ENCODE measurements around the gene NT5DC3. TPM values are rescaled to one million over a fixed set of nuclear protein-coding genes. Genes with fewer than 3 reads are reported as not detected.
"Not testable (repeated sequence)": the region's sequence is repeated elsewhere in the genome, so short reads cannot be mapped to it uniquely, and the experiment has no call there.

Gene NT5DC3
- total RNA-seq, 2 experiments from 2014 or later = 4.7 to 7.5 TPM

GRCh38 chr12:103810111-103810510 is 30.9 kb downstream of the NT5DC3 start:
- no peak overlapping the region for H3K4me3 ChIP-seq (ENCODE audit: low read depth, low read length, poor library complexity, severe bottlenecking)
- no peak for DNase-seq (ENCODE audit: low spot score)
- H3K4me2 ChIP-seq (ENCODE audit: low read length) = no peak overlapping the region
- ChIA-PET POLR2A (interaction anchor here (0.9 kb wide), 1 partner anchor 92 kb away, joined by 3 read pairs; no protein-coding TSS in a partner anchor), CTCF (ENCODE audit: unreplicated experiment) (no interaction called here)
- H3K4me1 ChIP-seq (ENCODE audit: insufficient read depth, low read length, poor library complexity, severe bottlenecking) = no peaks in the 10 kb centered on the region
- no peaks in the 10 kb centered on the region for H3K36me3 ChIP-seq (ENCODE audit: insufficient read depth, low read length)
- no peaks in the 10 kb centered on the region for H3K79me2 ChIP-seq (ENCODE audit: insufficient read depth, low read depth, low read length)
- no peak overlapping the region for H3K27ac ChIP-seq (ENCODE audit: low read depth, low read length, poor library complexity, severe bottlenecking)
- no peaks in the 10 kb centered on the region for H3K9me2 ChIP-seq (ENCODE audit: insufficient read depth, low read length)
- TF ChIP-seq CTCF (conservative IDR thresholded peaks at IDR 0.05; ENCODE audit: low read length) (no peak), EZH2phosphoT487 (IDR thresholded peaks at IDR 0.05; ENCODE audit: borderline replicate concordance, low read depth, low read length) (no peak)
- H3K9me3 ChIP-seq (ENCODE audit: low read length) = no peaks in the 10 kb centered on the region
- no TSS peak for BruUV-seq (replicated peaks)
- no peak overlapping the region for H2AFZ ChIP-seq (ENCODE audit: low read length)
- intact Hi-C loops (cut with micrococcal nuclease; ENCODE audit: unreplicated experiment) = no loop called here
- H4K20me1 ChIP-seq (ENCODE audit: insufficient read depth, low read length) = no peaks in the 10 kb centered on the region

GRCh38 chr12:103809639-103810038 is 31.4 kb downstream of the NT5DC3 start:
- H3K4me2 ChIP-seq (ENCODE audit: low read length); H3K27ac ChIP-seq (ENCODE audit: low read depth, low read length, poor library complexity, severe bottlenecking); H3K36me3 ChIP-seq (ENCODE audit: insufficient read depth, low read length); H2AFZ ChIP-seq (ENCODE audit: low read length); BruUV-seq (replicated peaks); DNase-seq (ENCODE audit: low spot score); H3K79me2 ChIP-seq (ENCODE audit: insufficient read depth, low read depth, low read length); H4K20me1 ChIP-seq (ENCODE audit: insufficient read depth, low read length); H3K9me3 ChIP-seq (ENCODE audit: low read length); CTCF ChIA-PET (ENCODE audit: unreplicated experiment); H3K4me1 ChIP-seq (ENCODE audit: insufficient read depth, low read length, poor library complexity, severe bottlenecking); intact Hi-C loops (cut with micrococcal nuclease; ENCODE audit: unreplicated experiment); H3K9me2 ChIP-seq (ENCODE audit: insufficient read depth, low read length); H3K4me3 ChIP-seq (ENCODE audit: low read depth, low read length, poor library complexity, severe bottlenecking): not testable (repeated sequence)
- POLR2A ChIA-PET = interaction anchor here (0.9 kb wide), 1 partner anchor 93 kb away, joined by 3 read pairs; no protein-coding TSS in a partner anchor

GRCh38 chr12:103809154-103809553 is 31.9 kb downstream of the NT5DC3 start:
- Histone ChIP-seq H2AFZ (ENCODE audit: low read length) (no peak overlapping the region), H3K4me1 (ENCODE audit: insufficient read depth, low read length, poor library complexity, severe bottlenecking) (no peaks in the 10 kb centered on the region), H3K4me2 (ENCODE audit: low read length) (no peak overlapping the region), H3K4me3 (ENCODE audit: low read depth, low read length, poor library complexity, severe bottlenecking) (no peak overlapping the region), H3K79me2 (ENCODE audit: insufficient read depth, low read depth, low read length) (no peaks in the 10 kb centered on the region), H3K27ac (ENCODE audit: low read depth, low read length, poor library complexity, severe bottlenecking) (no peak overlapping the region), H4K20me1 (ENCODE audit: insufficient read depth, low read length) (no peaks in the 10 kb centered on the region), H3K36me3 (ENCODE audit: insufficient read depth, low read length) (no peaks in the 10 kb centered on the region), H3K9me3 (ENCODE audit: low read length) (no peaks in the 10 kb centered on the region), H3K9me2 (ENCODE audit: insufficient read depth, low read length) (no peaks in the 10 kb centered on the region)
- ChIA-PET POLR2A (no interaction called here), CTCF (ENCODE audit: unreplicated experiment) (no interaction called here)
- BruUV-seq (replicated peaks) = no TSS peak
- intact Hi-C loops (cut with micrococcal nuclease; ENCODE audit: unreplicated experiment) = no loop called here
- no peak for DNase-seq (ENCODE audit: low spot score)
- TF ChIP-seq EZH2phosphoT487 (IDR thresholded peaks at IDR 0.05; ENCODE audit: borderline replicate concordance, low read depth, low read length) = no peak

- no peak overlapping the region for H3K4me2 ChIP-seq (ENCODE audit: low read length)
- no peaks in the 10 kb centered on the region for H3K4me1 ChIP-seq (ENCODE audit: insufficient read depth, low read length, poor library complexity, severe bottlenecking)
- H2AFZ ChIP-seq (ENCODE audit: low read length) = no peak overlapping the region
- no peaks in the 10 kb centered on the region for H4K20me1 ChIP-seq (ENCODE audit: insufficient read depth, low read length)
- intact Hi-C loops (cut with micrococcal nuclease; ENCODE audit: unreplicated experiment) = no loop called here
- no peaks in the 10 kb centered on the region for H3K36me3 ChIP-seq (ENCODE audit: insufficient read depth, low read length)
- no peaks in the 10 kb centered on the region for H3K79me2 ChIP-seq (ENCODE audit: insufficient read depth, low read depth, low read length)
- H3K27ac ChIP-seq (ENCODE audit: low read depth, low read length, poor library complexity, severe bottlenecking) = no peak overlapping the region
- H3K9me2 ChIP-seq (ENCODE audit: insufficient read depth, low read length) = no peaks in the 10 kb centered on the region
- no peak for DNase-seq (ENCODE audit: low spot score)
- TF ChIP-seq CTCF (conservative IDR thresholded peaks at IDR 0.05; ENCODE audit: low read length) (no peak), EZH2phosphoT487 (IDR thresholded peaks at IDR 0.05; ENCODE audit: borderline replicate concordance, low read depth, low read length) (no peak)
- no peak overlapping the region for H3K4me3 ChIP-seq (ENCODE audit: low read depth, low read length, poor library complexity, severe bottlenecking)
- ChIA-PET CTCF (ENCODE audit: unreplicated experiment) (no interaction called here), POLR2A (no interaction called here)
- BruUV-seq (replicated peaks) = no TSS peak
- H3K9me3 ChIP-seq (ENCODE audit: low read length) = no peaks in the 10 kb centered on the region
Measured at GRCh38 chr12:103808239-103808880, 32.7 kb downstream of the NT5DC3 start.

Data from OCI-LY7 (cell line).